IPS DF 6.9 (cell line): Measurements from ENCODE around the gene CAMK2A.

Experiments
- DNase-seq: peaks from one replicate; pipeline ENCODE4 v3.0.0-alpha.2; 2013; ENCODE audit warnings: low read depth, low spot score
- H3K27ac ChIP-seq: one replicate; pipeline ENCODE4 v1.5.1; 2013; ENCODE audit warnings: low read length, control low read depth
- H3K27me3 ChIP-seq: 2 replicates; pipeline ENCODE4 v1.6.1; 2013; ENCODE audit warnings: mild to moderate bottlenecking, low read length; ENCODE audit not compliant: control insufficient read depth, insufficient read depth
- H3K36me3 ChIP-seq: 2 replicates; pipeline ENCODE4 v1.6.1; 2013; ENCODE audit warnings: low read length; ENCODE audit not compliant: control insufficient read depth, insufficient read depth
- H3K4me1 ChIP-seq: 2 replicates; pipeline ENCODE4 v1.6.1; 2013; ENCODE audit warnings: low read length; ENCODE audit not compliant: control insufficient read depth, insufficient read depth
- H3K4me3 ChIP-seq: 2 replicates; pipeline ENCODE4 v1.5.1; 2013; ENCODE audit warnings: mild to moderate bottlenecking, low read length
- H3K9me3 ChIP-seq: 2 replicates; pipeline ENCODE4 v1.6.1; 2013; ENCODE audit warnings: low read length, inconsistent platforms; ENCODE audit not compliant: control insufficient read depth, insufficient read depth
- WGBS: extraction: QIAGEN DNeasy Blood & Tissue Kit; methylation state at CpG from one replicate; pipeline ENCODE4 v1.1.7; 2013; ENCODE audit warnings: mixed read lengths, missing lambda C conversion rate; ENCODE audit not compliant: insufficient read length, insufficient coverage; 5-methylcytosine and 5-hydroxymethylcytosine counted together

Gene CAMK2A

DNA sequence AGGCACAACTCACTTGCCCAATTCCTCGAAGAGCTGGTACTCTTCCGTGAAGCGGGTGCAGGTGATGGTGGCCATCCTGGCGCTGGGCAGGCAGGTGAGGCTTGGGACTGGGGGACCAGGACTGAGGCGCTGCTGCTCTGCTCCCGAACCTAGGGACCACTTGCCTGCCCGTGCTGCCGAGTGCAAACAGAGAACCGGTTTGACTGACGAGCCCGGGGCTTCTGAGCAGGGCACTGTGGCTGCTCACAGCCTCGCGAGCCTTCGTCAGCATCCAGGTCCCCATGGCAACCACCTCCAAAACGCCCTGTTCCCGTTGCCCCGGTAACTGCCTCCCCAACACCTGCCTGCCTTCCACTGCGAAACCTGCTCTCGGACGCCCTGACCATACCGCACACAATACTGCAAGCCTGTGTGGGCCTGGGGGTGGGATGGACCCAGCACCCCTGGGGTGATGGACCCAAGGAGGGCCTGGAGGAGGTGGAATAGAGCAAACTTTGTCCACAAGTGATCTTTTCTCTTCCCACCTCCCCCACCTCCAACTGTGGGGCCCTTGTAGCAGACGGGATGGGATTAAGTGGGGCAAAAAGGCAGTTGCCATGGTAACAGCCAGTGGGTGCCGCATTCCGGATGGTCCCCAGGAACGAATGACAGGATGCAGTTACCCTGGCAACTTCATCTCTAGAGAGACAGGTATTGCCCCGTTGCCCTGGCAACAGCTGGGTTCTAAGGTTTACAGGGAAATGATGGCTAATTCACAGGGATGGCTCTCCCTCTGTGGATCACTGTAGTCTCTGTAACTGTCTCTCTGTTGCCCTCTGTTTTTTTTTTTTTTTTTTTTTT, at the start of gene CAMK2A:
TSS of gene CAMK2A (minus strand) at position 223 of the 840 bp plus-strand sequence. CDS start at position 75, 148 bp downstream.
- Histone ChIP-seq H3K27ac (no peak within 1 kb of the TSS), H3K9me3 (no peaks in the 10 kb centered on the region), H3K27me3 (no peaks in the 10 kb centered on the region), H3K36me3 (no peaks in the 10 kb centered on the region), H3K4me1 (peaks cover 2% of the 10 kb centered on the region; the same call in 1 of the 2 replicates), H3K4me3 (no peak within 1 kb of the TSS)
- no peak for DNase-seq
- WGBS: no CpG with 5 or more reads among the region's 26 CpGs

GRCh38 chr5:150339165-150339564, 49.6 kb upstream of the CAMK2A start:
- H3K27me3 ChIP-seq: no peaks in the 10 kb centered on the region
- no CpG with 5 or more reads among the region's 5 CpGs for WGBS
- no peaks in the 10 kb centered on the region for H3K36me3 ChIP-seq
- no peak overlapping the region for H3K27ac ChIP-seq
- no peak overlapping the region for H3K4me3 ChIP-seq
- H3K9me3 ChIP-seq: no peaks in the 10 kb centered on the region
- no peaks in the 10 kb centered on the region for H3K4me1 ChIP-seq
- DNase-seq: no peak

- Histone ChIP-seq H3K9me3 (no peaks in the 10 kb centered on the region), H3K27ac (no peak overlapping the region), H3K4me1 (no peaks in the 10 kb centered on the region), H3K4me3 (no peak overlapping the region), H3K36me3 (no peaks in the 10 kb centered on the region), H3K27me3 (no peaks in the 10 kb centered on the region)
- WGBS: no CpG with 5 or more reads among the region's 11 CpGs
- no peak for DNase-seq
Observed at GRCh38 chr5:150338546-150338945, 49.0 kb upstream of the CAMK2A start.

DNA sequence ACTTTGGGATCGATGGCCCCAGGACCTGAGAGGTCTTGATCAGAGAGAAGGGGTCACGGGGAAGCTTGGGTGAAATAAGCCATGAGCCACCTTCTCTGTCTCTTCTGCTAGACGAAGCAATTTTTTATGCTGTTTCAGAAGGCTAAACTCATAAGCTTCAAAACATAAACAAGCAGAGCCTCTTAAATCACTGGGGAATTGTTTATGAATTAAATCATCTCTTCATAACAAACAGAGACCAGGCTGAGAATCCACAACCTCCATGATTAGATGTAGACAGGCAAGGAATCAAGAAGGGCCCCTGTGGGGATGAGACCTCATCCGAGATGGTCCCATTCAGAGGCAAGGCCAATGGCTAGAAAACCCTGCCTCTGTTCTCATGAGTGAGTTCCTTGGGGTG, 46.2 kb upstream of the CAMK2A start:
- H3K27ac ChIP-seq: no peak overlapping the region
- H3K9me3 ChIP-seq: no peaks in the 10 kb centered on the region
- H3K4me1 ChIP-seq: no peaks in the 10 kb centered on the region
- no peak for DNase-seq
- H3K36me3 ChIP-seq: no peaks in the 10 kb centered on the region
- no peaks in the 10 kb centered on the region for H3K27me3 ChIP-seq
- WGBS: no CpG with 5 or more reads among the region's 4 CpGs
- no peak overlapping the region for H3K4me3 ChIP-seq

DNA sequence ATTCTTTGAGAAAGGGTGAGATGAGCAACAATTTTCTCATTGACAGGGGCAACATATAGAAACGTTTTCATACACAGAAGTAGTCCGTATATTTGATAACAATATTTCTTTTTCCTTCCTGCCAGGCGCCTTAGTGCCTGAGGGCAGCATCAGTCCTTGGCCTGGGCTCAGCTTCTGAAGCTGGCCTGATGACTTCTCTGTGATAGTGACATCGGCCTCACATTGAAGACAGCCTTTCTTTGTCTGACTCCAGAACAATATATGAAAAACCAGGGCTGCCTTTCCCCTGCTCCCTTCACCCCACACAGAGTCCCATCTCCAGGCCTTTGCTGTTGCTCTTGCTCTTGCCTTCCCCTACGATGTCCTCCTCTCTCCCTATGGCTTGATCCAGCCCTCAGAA, 43.8 kb upstream of the CAMK2A start:
- no CpG with 5 or more reads among the region's 5 CpGs for WGBS
- no peak for DNase-seq
- no peaks in the 10 kb centered on the region for H3K9me3 ChIP-seq
- H3K27me3 ChIP-seq: no peaks in the 10 kb centered on the region
- H3K36me3 ChIP-seq: no peaks in the 10 kb centered on the region
- no peak overlapping the region for H3K4me3 ChIP-seq
- H3K4me1 ChIP-seq: no peaks in the 10 kb centered on the region
- no peak overlapping the region for H3K27ac ChIP-seq

GRCh38 chr5:150329881-150330876, 40.6 kb upstream of the CAMK2A start:
- no peaks in the 10 kb centered on the region for H3K36me3 ChIP-seq
- WGBS: no CpG with 5 or more reads among the region's 17 CpGs
- no peak overlapping the region for H3K27ac ChIP-seq

DNA sequence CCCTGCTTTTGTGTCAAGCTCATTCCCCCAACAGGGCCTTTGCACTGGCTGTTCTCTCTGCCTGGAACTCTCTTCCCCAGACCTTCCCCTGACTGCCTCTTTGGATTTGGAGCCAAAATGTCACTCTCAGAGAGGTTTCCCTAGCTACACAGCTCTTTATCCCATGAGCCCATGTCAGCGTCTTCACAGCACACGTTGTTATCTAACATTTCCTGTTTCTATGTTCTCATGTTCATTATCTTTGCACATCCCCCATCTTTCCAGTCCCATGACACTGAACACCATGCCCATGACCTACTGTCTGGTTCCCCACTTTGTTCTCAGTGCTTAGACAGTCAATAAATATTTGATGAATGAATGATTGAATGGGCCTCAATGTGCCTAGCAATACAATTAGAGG, 39.5 kb upstream of the CAMK2A start:
- H3K9me3 ChIP-seq: no peaks in the 10 kb centered on the region
- no peak for DNase-seq
- H3K27ac ChIP-seq: no peak overlapping the region
- H3K4me1 ChIP-seq: no peaks in the 10 kb centered on the region
- H3K4me3 ChIP-seq: no peak overlapping the region
- H3K36me3 ChIP-seq: no peaks in the 10 kb centered on the region
- H3K27me3 ChIP-seq: no peaks in the 10 kb centered on the region
- no CpG with 5 or more reads among the region's 2 CpGs for WGBS

More at GRCh38 chr5:150329881-150330876, 40.6 kb upstream of the CAMK2A start:
- Histone ChIP-seq H3K4me3 (no peak overlapping the region), H3K27me3 (no peaks in the 10 kb centered on the region), H3K4me1 (no peaks in the 10 kb centered on the region), H3K9me3 (no peaks in the 10 kb centered on the region)
- no peak for DNase-seq

- Histone ChIP-seq H3K9me3 (no peaks in the 10 kb centered on the region), H3K27ac (no peak overlapping the region), H3K4me1 (no peaks in the 10 kb centered on the region), H3K27me3 (no peaks in the 10 kb centered on the region), H3K36me3 (no peaks in the 10 kb centered on the region), H3K4me3 (no peak overlapping the region)
- WGBS: no CpG with 5 or more reads among the region's 2 CpGs
- DNase-seq: no peak
Observed at GRCh38 chr5:150328515-150328914, 38.9 kb upstream of the CAMK2A start.

DNA sequence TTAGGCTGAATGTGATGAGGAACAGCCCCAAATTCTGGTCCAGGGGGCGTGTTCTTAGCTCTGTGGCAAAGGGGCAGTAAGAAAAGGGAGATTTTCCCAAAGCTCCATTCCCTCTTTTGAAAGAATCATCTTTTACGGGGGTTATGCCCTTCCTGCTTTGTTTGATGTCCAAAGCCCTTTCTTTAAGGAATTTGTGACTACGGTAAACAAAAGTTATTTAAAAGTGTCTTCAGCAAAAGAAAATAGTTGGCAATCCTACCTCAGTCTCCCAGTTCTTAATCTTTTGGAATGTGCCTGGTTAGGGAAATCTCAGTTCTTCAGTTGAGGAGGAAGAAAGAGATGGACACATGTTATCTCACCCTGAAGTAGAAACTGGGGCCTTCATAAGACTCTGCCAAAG, 37.6 kb upstream of the CAMK2A start:
- no peak overlapping the region for H3K27ac ChIP-seq
- H3K36me3 ChIP-seq: no peaks in the 10 kb centered on the region
- no peaks in the 10 kb centered on the region for H3K9me3 ChIP-seq
- no peaks in the 10 kb centered on the region for H3K4me1 ChIP-seq
- no peaks in the 10 kb centered on the region for H3K27me3 ChIP-seq
- no peak for DNase-seq
- no CpG with 5 or more reads among the region's 3 CpGs for WGBS
- no peak overlapping the region for H3K4me3 ChIP-seq

DNA sequence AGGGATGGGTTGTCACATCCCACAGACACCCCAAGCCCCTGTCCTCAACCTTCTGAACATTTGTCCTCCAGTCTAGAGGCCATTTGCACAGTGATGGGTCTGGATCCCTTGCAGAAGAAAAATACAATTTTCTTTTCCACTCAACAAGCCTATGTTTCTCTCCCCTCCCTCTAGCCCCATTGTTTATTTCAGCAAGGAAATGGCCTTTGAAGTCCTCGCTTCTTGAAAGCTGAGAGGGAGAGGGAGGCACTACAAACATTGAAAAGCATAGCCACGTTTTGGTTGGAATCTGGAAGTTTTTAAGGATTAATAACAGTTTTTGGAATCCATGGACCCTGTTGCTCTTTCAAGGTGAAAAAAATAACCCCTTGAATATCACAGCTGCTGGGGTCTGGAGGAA, 37.1 kb upstream of the CAMK2A start:
- DNase-seq: no peak
- Histone ChIP-seq H3K4me1 (no peaks in the 10 kb centered on the region), H3K9me3 (no peaks in the 10 kb centered on the region), H3K27me3 (no peaks in the 10 kb centered on the region), H3K27ac (no peak overlapping the region), H3K36me3 (no peaks in the 10 kb centered on the region), H3K4me3 (no peak overlapping the region)
- no CpG with 5 or more reads among the region's 2 CpGs for WGBS
